WTC11 (cell line): ENCODE results near the gene PVALEF. TPM values are rescaled to one million over a fixed set of nuclear protein-coding genes. Genes with fewer than 3 reads are reported as not detected.

ENCODE experiments used
- ATAC-seq: fragments of 200-7000 bp; cut with Tn5 transposase; 2 replicates; pipeline ENCODE4 v1.10.0; 2021; ENCODE audit warnings: mild to moderate bottlenecking, moderate library complexity
- CTCF ChIA-PET: fragments of 300-600 bp; sonication (Branson Sonifier 250); formaldehyde crosslinking; loops from one replicate; lab custom pipeline; 2021; ENCODE audit warnings: antibody characterized with exemption; lab: Charles Lee
- POLR2A ChIA-PET: fragments of 350-600 bp; sonication (Branson Sonifier 250); formaldehyde crosslinking; loops from one replicate; lab custom pipeline; 2021; ENCODE audit warnings: antibody characterized with exemption; lab: Charles Lee
- DNase-seq: peaks from one replicate; pipeline ENCODE4 v3.0.0; 2021; ENCODE audit warnings: low spot score
- H3K27ac Mint-ChIP-seq: 2 replicates; pipeline ENCODE4 v1.8.0; 2021; ENCODE audit warnings: mixed read lengths
- H3K27me3 Mint-ChIP-seq: 2 replicates; pipeline ENCODE4 v1.8.0; 2021; ENCODE audit warnings: low read depth, mild to moderate bottlenecking, moderate library complexity, mixed read lengths
- H3K36me3 Mint-ChIP-seq: 2 replicates; pipeline ENCODE4 v1.8.0; 2021; ENCODE audit warnings: mixed read lengths
- H3K4me1 Mint-ChIP-seq: 2 replicates; pipeline ENCODE4 v1.8.0; 2022; ENCODE audit warnings: mixed read lengths
- H3K4me3 Mint-ChIP-seq: 2 replicates; pipeline ENCODE4 v1.8.0; 2021; ENCODE audit warnings: mild to moderate bottlenecking, moderate library complexity, mixed read lengths
- H3K9me3 Mint-ChIP-seq: 2 replicates; pipeline ENCODE4 v1.8.0; 2021; ENCODE audit warnings: mixed read lengths
- AR ChIP-seq: fragments of 250-450 bp; sonication (Bioruptor Pico); IDR thresholded peaks from 2 replicates; pipeline ENCODE4 v1.9.0; 2021; ENCODE audit warnings: mild to moderate bottlenecking
- ATF3 ChIP-seq: sonication (generic); formaldehyde crosslinking; conservative IDR thresholded peaks from 2 replicates; pipeline ENCODE4 v1.8.1; 2022; ENCODE audit warnings: mild to moderate bottlenecking, missing genetic modification reagents
- ATF6 ChIP-seq: sonication (generic); formaldehyde crosslinking; IDR thresholded peaks from 2 replicates; pipeline ENCODE4 v1.8.1; 2023; ENCODE audit warnings: mild to moderate bottlenecking, missing genetic modification reagents
- CBFB ChIP-seq: sonication (generic); formaldehyde crosslinking; IDR thresholded peaks from 2 replicates; pipeline ENCODE4 v1.8.1; 2022; ENCODE audit warnings: mild to moderate bottlenecking, low read depth, missing genetic modification reagents
- CDX4 ChIP-seq: fragments of 250-450 bp; sonication (Bioruptor Pico); IDR thresholded peaks from 2 replicates; pipeline ENCODE4 v1.9.0; 2021; ENCODE audit warnings: moderate library complexity, mild to moderate bottlenecking, inconsistent platforms, borderline replicate concordance
- E2F4 ChIP-seq: sonication (generic); formaldehyde crosslinking; IDR thresholded peaks from 2 replicates; pipeline ENCODE4 v1.8.1; 2022; ENCODE audit warnings: low read depth, mild to moderate bottlenecking, moderate library complexity, missing genetic modification reagents, borderline replicate concordance
- ETV6 ChIP-seq: sonication (generic); formaldehyde crosslinking; IDR thresholded peaks from 2 replicates; pipeline ENCODE4 v1.8.1; 2022; ENCODE audit warnings: mild to moderate bottlenecking, missing genetic modification reagents
- FOXP4 ChIP-seq: sonication (generic); formaldehyde crosslinking; IDR thresholded peaks from 2 replicates; pipeline ENCODE4 v1.8.0; 2022; ENCODE audit warnings: mild to moderate bottlenecking, missing genetic modification reagents
- GTF2I ChIP-seq: fragments of 250-450 bp; sonication (Bioruptor Pico); conservative IDR thresholded peaks from 2 replicates; pipeline ENCODE4 v1.4.0; 2021; ENCODE audit warnings: mild to moderate bottlenecking
- MLX ChIP-seq: sonication (generic); formaldehyde crosslinking; IDR thresholded peaks from 2 replicates; pipeline ENCODE4 v1.8.1; 2023; ENCODE audit warnings: mild to moderate bottlenecking, missing genetic modification reagents, moderate library complexity
- NFYB ChIP-seq: sonication (generic); formaldehyde crosslinking; conservative IDR thresholded peaks from 2 replicates; pipeline ENCODE4 v1.8.0; 2022; ENCODE audit warnings: low read depth, missing genetic modification reagents
- NR3C1 ChIP-seq: sonication (generic); formaldehyde crosslinking; conservative IDR thresholded peaks from 2 replicates; pipeline ENCODE4 v1.8.1; 2023; ENCODE audit warnings: low read depth, mild to moderate bottlenecking, missing genetic modification reagents
- OVOL2 ChIP-seq: fragments of 250-450 bp; sonication (Bioruptor Pico); IDR thresholded peaks from 2 replicates; pipeline ENCODE4 v1.9.0; 2021; ENCODE audit warnings: mild to moderate bottlenecking, borderline replicate concordance
- PRRX2 ChIP-seq: fragments of 250-450 bp; sonication (Bioruptor Pico); IDR thresholded peaks from 2 replicates; pipeline ENCODE4 v1.8.0; 2021; ENCODE audit warnings: mild to moderate bottlenecking
- SMAD4 ChIP-seq: sonication (generic); formaldehyde crosslinking; IDR thresholded peaks from 2 replicates; pipeline ENCODE4 v1.8.0; 2022; ENCODE audit warnings: mild to moderate bottlenecking, missing genetic modification reagents
- SOX15 ChIP-seq: fragments of 250-450 bp; sonication (Bioruptor Pico); IDR thresholded peaks from 2 replicates; pipeline ENCODE4 v1.9.0; 2021; ENCODE audit warnings: mild to moderate bottlenecking
- SP1 ChIP-seq: sonication (generic); formaldehyde crosslinking; conservative IDR thresholded peaks from 2 replicates; pipeline ENCODE4 v1.8.1; 2022; ENCODE audit warnings: missing genetic modification reagents
- TEAD4 ChIP-seq: sonication (generic); formaldehyde crosslinking; IDR thresholded peaks from 2 replicates; pipeline ENCODE4 v1.8.0; 2022; ENCODE audit warnings: mild to moderate bottlenecking, missing genetic modification reagents
- TP53 ChIP-seq: sonication (generic); formaldehyde crosslinking; IDR thresholded peaks from 2 replicates; pipeline ENCODE4 v1.8.1; 2023; ENCODE audit warnings: mild to moderate bottlenecking, missing genetic modification reagents
- ZBTB43 ChIP-seq: sonication (generic); formaldehyde crosslinking; IDR thresholded peaks from 2 replicates; pipeline ENCODE4 v1.8.1; 2023; ENCODE audit warnings: mild to moderate bottlenecking, missing genetic modification reagents
- ZMAT4 ChIP-seq: fragments of 250-450 bp; sonication (Bioruptor Pico); IDR thresholded peaks from 2 replicates; pipeline ENCODE4 v1.9.0; 2021; ENCODE audit warnings: mild to moderate bottlenecking
- ZNF232 ChIP-seq: sonication (generic); formaldehyde crosslinking; IDR thresholded peaks from 2 replicates; pipeline ENCODE4 v1.8.0; 2022; ENCODE audit warnings: mild to moderate bottlenecking, missing genetic modification reagents
- ZNF317 ChIP-seq: sonication (generic); formaldehyde crosslinking; IDR thresholded peaks from 2 replicates; pipeline ENCODE4 v1.8.1; 2023; ENCODE audit warnings: low read depth, mild to moderate bottlenecking, moderate library complexity, missing genetic modification reagents, borderline replicate concordance
- total RNA-seq: library from RNA; stranded (reverse); gene quantifications from 3 replicates; pipeline ENCODE4 v1.2.3, GENCODE V29; 2021

Gene PVALEF
- total RNA-seq, 1 experiment from 2014 or later, result not detected

GRCh38 chr17:81161972-81162371 is 3.3 kb upstream of the PVALEF start:
- DNase-seq, result no peak
- no peaks in the 10 kb centered on the region for H3K4me1 Mint-ChIP-seq
- ChIA-PET POLR2A (no interaction called here), CTCF (interaction anchor here (0.5 to 0.6 kb wide), 2 partner anchors 42 to 172 kb away, joined by 4 read pairs; no protein-coding TSS in a partner anchor)
- H3K27me3 Mint-ChIP-seq, result peaks cover 5% of the 10 kb centered on the region
- no peaks in the 10 kb centered on the region for H3K9me3 Mint-ChIP-seq
- no peaks in the 10 kb centered on the region for H3K36me3 Mint-ChIP-seq
- no peak overlapping the region for H3K27ac Mint-ChIP-seq
- no peak overlapping the region for H3K4me3 Mint-ChIP-seq
- no peak for ATAC-seq
- TF ChIP-seq ZNF232 (CRISPR knock-in tag) (no peak), ATF6 (CRISPR knock-in tag) (no peak), PRRX2 (CRISPR knock-in tag) (no peak), ETV6 (no peak), CBFB (CRISPR knock-in tag) (no peak), TEAD4 (CRISPR knock-in tag) (no peak), GTF2I (CRISPR knock-in tag) (no peak), SOX15 (no peak), ZBTB43 (CRISPR knock-in tag) (no peak), OVOL2 (CRISPR knock-in tag) (no peak), NFYB (CRISPR knock-in tag) (no peak)

- H3K4me1 Mint-ChIP-seq, result no peaks in the 10 kb centered on the region
- H3K27me3 Mint-ChIP-seq, result peaks cover 9% of the 10 kb centered on the region
- peak overlapping the region; percentile 82; the same call in 1 of the 2 replicates for H3K27ac Mint-ChIP-seq
- DNase-seq, result no peak
- ChIA-PET CTCF (interaction anchor here (0.6 kb wide), 1 partner anchor 42 kb away, joined by 4 read pairs; no protein-coding TSS in a partner anchor), POLR2A (no interaction called here)
- no peaks in the 10 kb centered on the region for H3K36me3 Mint-ChIP-seq
- H3K4me3 Mint-ChIP-seq, result no peak overlapping the region
- no peak for TF ChIP-seq GTF2I (CRISPR knock-in tag)
- no peak for TF ChIP-seq NR3C1 (CRISPR knock-in tag)
- no peak for TF ChIP-seq SP1 (CRISPR knock-in tag)
- no peak for TF ChIP-seq OVOL2 (CRISPR knock-in tag)
- no peak for TF ChIP-seq FOXP4 (CRISPR knock-in tag)
- no peak for TF ChIP-seq SMAD4
- no peak for TF ChIP-seq MLX (CRISPR knock-in tag)
- TF ChIP-seq ATF3 (CRISPR knock-in tag), result no peak
- no peak for TF ChIP-seq E2F4 (CRISPR knock-in tag)
- no peak for TF ChIP-seq ZMAT4
- TF ChIP-seq ETV6, result no peak
- TF ChIP-seq CDX4 (CRISPR knock-in tag), result no peak
- TF ChIP-seq TP53 (CRISPR knock-in tag), result no peak
- no peak for TF ChIP-seq AR (CRISPR knock-in tag)
- TF ChIP-seq ZNF317, result no peak
- no peak for ATAC-seq
- no peaks in the 10 kb centered on the region for H3K9me3 Mint-ChIP-seq
Observed at GRCh38 chr17:81162491-81162890, 2.8 kb upstream of the PVALEF start.
